Neuronal stem cell (in vitro differentiated cells): ENCODE results near the gene CCDC187.

Source experiments
- DNase-seq: peaks from one replicate; pipeline ENCODE4 v3.0.0-alpha.2; 2013; ENCODE audit warnings: low spot score
- H2AFZ ChIP-seq: one replicate; pipeline ENCODE4 v1.6.1; 2013; ENCODE audit warnings: mild to moderate bottlenecking, low read length, inconsistent platforms
- H2AK5ac ChIP-seq: 2 replicates; pipeline ENCODE4 v1.6.1; 2013; ENCODE audit warnings: low read depth, mild to moderate bottlenecking, inconsistent platforms, low read length, moderate library complexity, mixed read lengths
- H2BK120ac ChIP-seq: 2 replicates; pipeline ENCODE4 v1.6.1; 2013; ENCODE audit warnings: low read depth, mild to moderate bottlenecking, inconsistent platforms, low read length, moderate library complexity, mixed read lengths
- H2BK12ac ChIP-seq: one replicate; pipeline ENCODE4 v1.6.1; 2013; ENCODE audit warnings: low read length, inconsistent platforms
- H2BK15ac ChIP-seq: 2 replicates; pipeline ENCODE4 v1.6.1; 2013; ENCODE audit warnings: mild to moderate bottlenecking, low read length, inconsistent platforms, mixed read lengths
- H2BK5ac ChIP-seq: one replicate; pipeline ENCODE4 v1.6.1; 2013; ENCODE audit warnings: inconsistent platforms, mild to moderate bottlenecking, low read length, moderate library complexity
- H3K14ac ChIP-seq: one replicate; pipeline ENCODE4 v1.6.1; 2013; ENCODE audit warnings: low read length, inconsistent platforms
- H3K18ac ChIP-seq: 2 replicates; pipeline ENCODE4 v1.6.1; 2013; ENCODE audit warnings: low read length, inconsistent platforms
- H3K23ac ChIP-seq: 2 replicates; pipeline ENCODE4 v1.6.1; 2013; ENCODE audit warnings: low read depth, mild to moderate bottlenecking, mixed read lengths, low read length, inconsistent platforms; ENCODE audit not compliant: poor library complexity
- H3K27ac ChIP-seq: replicated peaks from 3 replicates; pipeline ENCODE4 v1.5.1; 2013; ENCODE audit warnings: low read length, inconsistent platforms
- H3K27me3 ChIP-seq, 3 experiments: 2 replicates each; pipeline ENCODE4 v1.6.1; 2013; ENCODE audit warnings: low read length in 3 of 3, mild to moderate bottlenecking in 2 of 3, inconsistent platforms in 1 of 3, low read depth in 1 of 3, mixed read lengths in 1 of 3, moderate library complexity in 1 of 3; ENCODE audit not compliant: control insufficient read depth in 3 of 3, insufficient read depth in 3 of 3
- H3K36me3 ChIP-seq, 2 donors: replicated peaks in 1 of 2; 2 replicates each; pipeline ENCODE4 v1.6.1; 2013; ENCODE audit warnings: low read length in 2 of 2; ENCODE audit not compliant: control insufficient read depth in 2 of 2, insufficient read depth in 2 of 2
- H3K4ac ChIP-seq: 2 replicates; pipeline ENCODE4 v1.6.1; 2013; ENCODE audit warnings: inconsistent platforms, mild to moderate bottlenecking, low read length, moderate library complexity
- H3K4me1 ChIP-seq, 2 donors: 1 replicate in 1 of 2; 2 replicates in 1 of 2; pipeline ENCODE4 v1.6.1; 2013; ENCODE audit warnings: low read length in 2 of 2, low read depth in 1 of 2; ENCODE audit not compliant: control insufficient read depth in 2 of 2, insufficient read depth in 1 of 2
- H3K4me2 ChIP-seq: one replicate; pipeline ENCODE4 v1.6.1; 2013; ENCODE audit warnings: mild to moderate bottlenecking, low read length, inconsistent platforms; ENCODE audit not compliant: insufficient read depth, poor library complexity, severe bottlenecking
- H3K4me3 ChIP-seq, 2 donors: 2 replicates each; pipeline ENCODE4 v1.5.1; 2013; ENCODE audit warnings: low read length in 2 of 2, mild to moderate bottlenecking in 2 of 2, inconsistent platforms in 1 of 2, moderate library complexity in 1 of 2
- H3K79me1 ChIP-seq: one replicate; pipeline ENCODE4 v1.6.1; 2013; ENCODE audit warnings: low read depth, mild to moderate bottlenecking, inconsistent platforms, low read length, moderate library complexity
- H3K9ac ChIP-seq: one replicate; pipeline ENCODE4 v1.6.1; 2013; ENCODE audit warnings: mild to moderate bottlenecking, low read depth, low read length, inconsistent platforms; ENCODE audit not compliant: poor library complexity
- H3K9me3 ChIP-seq, 2 donors: replicated peaks in 1 of 2; 2 replicates each; pipeline versions ENCODE3 to v1.6.1; 2013; ENCODE audit warnings: low read length in 2 of 2, mild to moderate bottlenecking in 2 of 2, inconsistent platforms in 1 of 2, low read depth in 1 of 2, mixed read lengths in 1 of 2, moderate library complexity in 1 of 2; ENCODE audit not compliant: control insufficient read depth in 2 of 2, insufficient read depth in 1 of 2
- H4K8ac ChIP-seq: one replicate; pipeline ENCODE4 v1.6.1; 2013; ENCODE audit warnings: low read depth, mild to moderate bottlenecking, inconsistent platforms, low read length, moderate library complexity
- H4K91ac ChIP-seq: one replicate; pipeline ENCODE4 v1.6.1; 2013; ENCODE audit warnings: low read length, low read depth, mild to moderate bottlenecking, inconsistent platforms; ENCODE audit not compliant: poor library complexity
- WGBS, 2 donors: extraction: QIAGEN DNeasy Blood & Tissue Kit; methylation state at CpG; one replicate each; pipeline ENCODE4 v1.1.7; 2013; ENCODE audit warnings: missing lambda C conversion rate in 2 of 2, mixed read lengths in 1 of 2; ENCODE audit not compliant: insufficient read length in 2 of 2, insufficient replicate concordance in 1 of 2; ENCODE audit errors: extremely low coverage in 2 of 2; 5-methylcytosine and 5-hydroxymethylcytosine counted together

CCDC187 gene

GRCh38 chr9:136241542-136241941 lies 62.4 kb downstream of the CCDC187 start:
- H3K36me3 ChIP-seq, result peaks cover 9 to 22% of the 10 kb centered on the region in 2 donors
- peak overlapping the region; percentile 52 for H4K8ac ChIP-seq
- no peak overlapping the region for H3K4me2 ChIP-seq
- no peaks in the 10 kb centered on the region for H3K9me3 ChIP-seq
- no peak overlapping the region for H3K4ac ChIP-seq
- H2AK5ac ChIP-seq, result no peak overlapping the region
- peak overlapping the region in 1 of 2 donors; percentile 15 for H3K4me3 ChIP-seq
- peaks cover 6 to 21% of the 10 kb centered on the region in 2 donors for H3K4me1 ChIP-seq
- no peak for DNase-seq
- no peak overlapping the region for H2BK5ac ChIP-seq
- no peak overlapping the region for H3K27ac ChIP-seq
- H3K23ac ChIP-seq, result no peak overlapping the region
- H2BK12ac ChIP-seq, result no peak overlapping the region
- no peak overlapping the region for H4K91ac ChIP-seq
- H3K14ac ChIP-seq, result no peak overlapping the region
- H3K9ac ChIP-seq, result peak overlapping the region; percentile 24
- WGBS, 2 donors, result no CpG with 5 or more reads among the region's 13 CpGs
- no peak overlapping the region for H2BK120ac ChIP-seq
- peaks cover 16% of the 10 kb centered on the region for H3K79me1 ChIP-seq
- no peak overlapping the region for H2AFZ ChIP-seq
- no peak overlapping the region for H2BK15ac ChIP-seq
- no peak overlapping the region for H3K18ac ChIP-seq
- H3K27me3 ChIP-seq, result peaks cover 0 to 4% (median 0%) of the 10 kb centered on the region in 3 experiments

GRCh38 chr9:136240941-136241340 lies 63.0 kb downstream of the CCDC187 start:
- H4K8ac ChIP-seq, result no peak overlapping the region
- H3K9ac ChIP-seq, result peak overlapping the region; percentile 30
- no CpG with 5 or more reads among the region's 20 CpGs for WGBS, 2 donors
- H3K79me1 ChIP-seq, result peaks cover 16% of the 10 kb centered on the region
- H2BK120ac ChIP-seq, result no peak overlapping the region
- H3K4ac ChIP-seq, result no peak overlapping the region
- no peak overlapping the region for H3K27ac ChIP-seq
- no peak overlapping the region for H4K91ac ChIP-seq
- no peak overlapping the region for H3K14ac ChIP-seq
- no peak overlapping the region for H3K18ac ChIP-seq
- H2BK12ac ChIP-seq, result no peak overlapping the region
- no peak overlapping the region for H2BK15ac ChIP-seq
- no peak overlapping the region for H2BK5ac ChIP-seq
- peaks cover 6 to 21% of the 10 kb centered on the region in 2 donors for H3K4me1 ChIP-seq
- DNase-seq, result no peak
- no peak overlapping the region for H3K23ac ChIP-seq
- no peak overlapping the region for H2AK5ac ChIP-seq
- no peaks in the 10 kb centered on the region for H3K27me3 ChIP-seq
- no peak overlapping the region for H3K4me3 ChIP-seq
- H2AFZ ChIP-seq, result no peak overlapping the region
- H3K4me2 ChIP-seq, result no peak overlapping the region
- no peaks in the 10 kb centered on the region for H3K9me3 ChIP-seq
- peaks cover 15 to 28% of the 10 kb centered on the region in 2 donors for H3K36me3 ChIP-seq

- no peak overlapping the region for H2BK120ac ChIP-seq
- H3K79me1 ChIP-seq, result peaks cover 19% of the 10 kb centered on the region
- no peak overlapping the region for H2BK15ac ChIP-seq
- DNase-seq, result no peak
- no peak overlapping the region for H2AK5ac ChIP-seq
- H3K36me3 ChIP-seq, result peaks cover 21 to 38% of the 10 kb centered on the region in 2 donors
- H2BK12ac ChIP-seq, result no peak overlapping the region
- H3K18ac ChIP-seq, result no peak overlapping the region
- H3K14ac ChIP-seq, result no peak overlapping the region
- H3K4me3 ChIP-seq, result no peak overlapping the region
- no peak overlapping the region for H4K8ac ChIP-seq
- H3K23ac ChIP-seq, result no peak overlapping the region
- no peak overlapping the region for H3K9ac ChIP-seq
- H4K91ac ChIP-seq, result no peak overlapping the region
- no peaks in the 10 kb centered on the region for H3K27me3 ChIP-seq
- no peak overlapping the region for H3K4ac ChIP-seq
- no peaks in the 10 kb centered on the region for H3K9me3 ChIP-seq
- no peak overlapping the region for H3K4me2 ChIP-seq
- H2BK5ac ChIP-seq, result no peak overlapping the region
- no peak overlapping the region for H2AFZ ChIP-seq
- H3K4me1 ChIP-seq, result peaks cover 6 to 21% of the 10 kb centered on the region in 2 donors
- H3K27ac ChIP-seq, result no peak overlapping the region
- no CpG with 5 or more reads among the region's 2 CpGs for WGBS, 2 donors
Measured at GRCh38 chr9:136239983-136240330, 63.9 kb downstream of the CCDC187 start.

- Histone ChIP-seq H2BK120ac (no peak overlapping the region), H3K4me1 (peaks cover 2 to 18% of the 10 kb centered on the region in 2 donors), H3K27me3 (no peaks in the 10 kb centered on the region), H3K9me3 (no peaks in the 10 kb centered on the region), H3K18ac (no peak overlapping the region), H3K14ac (no peak overlapping the region), H3K9ac (no peak overlapping the region), H3K4me2 (no peak overlapping the region), H3K23ac (no peak overlapping the region), H4K91ac (no peak overlapping the region), H2BK12ac (no peak overlapping the region), H3K36me3 (peaks cover 24 to 43% of the 10 kb centered on the region in 2 donors), H2AFZ (no peak overlapping the region), H3K27ac (no peak overlapping the region), H2BK5ac (no peak overlapping the region), H3K4ac (no peak overlapping the region), H2BK15ac (no peak overlapping the region), H2AK5ac (no peak overlapping the region), H3K4me3 (no peak overlapping the region), H3K79me1 (peaks cover 25% of the 10 kb centered on the region), H4K8ac (no peak overlapping the region)
- no CpG with 5 or more reads among the region's 25 CpGs for WGBS, 2 donors
- DNase-seq, result no peak
Measured at GRCh38 chr9:136239135-136239982, 64.5 kb downstream of the CCDC187 start.
